GM20431 (cell line): ENCODE data around the gene PHLDB3.

ENCODE experiments used
- in situ Hi-C: fragments of 300-500 bp; cut with MseI, MboI; formaldehyde crosslinking; loops from one replicate; pipeline ENCODE4 v1.15.0; 2020; ENCODE audit warnings: low sequenced_read_pairs; ENCODE audit not compliant: unreplicated experiment

The PHLDB3 gene

GRCh38 chr19:43501661-43502418, 2.7 kb downstream of the PHLDB3 start:
- in situ Hi-C loops = no loop called here

GRCh38 chr19:43499042-43499441, 5.5 kb downstream of the PHLDB3 start:
- in situ Hi-C loops = no loop called here

DNA sequence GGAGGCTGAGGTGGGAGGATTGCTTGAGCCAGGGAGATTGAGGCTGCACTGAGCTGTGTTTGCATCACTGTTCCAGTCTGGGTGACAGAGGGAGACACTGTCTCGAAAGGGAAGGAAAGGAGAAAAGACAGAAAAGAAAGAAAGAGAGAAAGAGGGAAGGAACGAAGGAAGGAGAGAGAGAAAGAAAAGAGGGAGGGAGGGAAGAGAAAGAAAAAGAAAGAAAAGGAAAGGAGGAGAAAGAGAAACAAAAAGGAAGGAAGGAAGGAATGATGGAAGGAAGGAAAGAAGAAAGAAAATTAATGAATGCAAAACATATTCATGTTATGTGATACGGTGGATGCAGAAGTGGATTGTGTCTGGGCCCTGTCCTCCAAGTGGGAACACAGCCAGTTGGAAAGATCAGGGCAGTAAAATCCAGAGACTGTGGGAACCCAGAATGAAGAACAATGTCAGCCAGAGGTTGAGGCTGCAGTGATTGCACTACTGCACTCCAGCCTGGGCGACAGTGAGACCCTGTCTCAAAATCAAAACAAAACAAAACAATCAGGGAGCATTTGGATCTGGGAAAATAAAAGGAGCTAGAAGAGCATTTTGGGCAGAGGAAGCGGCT, 6.2 kb downstream of the PHLDB3 start:
- in situ Hi-C loops = no loop called here

DNA sequence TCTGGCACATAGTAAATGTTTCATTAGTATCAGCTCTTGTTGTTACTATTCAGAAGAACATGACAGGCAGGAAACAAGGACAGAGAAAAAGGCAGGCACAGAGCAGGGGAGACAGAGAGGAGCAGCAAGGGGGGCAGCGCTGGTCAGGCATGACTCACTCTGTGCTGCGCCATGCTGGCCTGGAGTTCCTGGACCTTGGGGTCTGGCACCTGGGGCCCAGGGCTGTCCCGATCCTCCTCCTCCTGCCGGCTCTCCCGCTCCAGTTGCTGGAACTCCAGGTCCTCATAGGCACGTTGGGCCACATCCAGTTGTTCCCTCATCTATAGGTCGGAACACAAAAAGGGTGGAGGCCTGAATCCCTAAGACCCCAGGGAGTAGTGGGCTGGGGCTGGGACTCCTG, 7.6 kb downstream of the PHLDB3 start:
- in situ Hi-C loops = no loop called here

DNA sequence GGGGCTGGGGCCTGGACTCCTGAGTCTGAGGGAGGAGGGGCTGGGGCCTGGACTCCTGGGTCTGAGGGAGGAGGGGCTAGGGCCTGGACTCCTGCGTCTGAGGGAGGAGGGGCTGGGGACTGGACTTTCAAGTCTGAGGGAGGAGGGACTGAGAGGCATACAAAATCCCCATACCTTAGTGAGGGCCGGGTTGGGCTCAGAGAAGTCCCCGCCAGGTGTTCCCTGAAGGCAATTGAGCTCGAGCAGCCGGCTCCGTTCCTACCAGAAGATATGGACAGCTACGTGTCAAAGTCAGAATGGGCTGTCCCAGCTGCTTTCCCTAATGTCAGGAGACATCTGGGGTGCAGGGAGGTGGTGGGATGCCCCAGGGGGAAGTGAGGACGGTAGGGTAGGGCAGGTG, 9.5 kb downstream of the PHLDB3 start:
- in situ Hi-C loops = no loop called here

- in situ Hi-C loops = no loop called here
Measured at GRCh38 chr19:43490759-43491158, 13.8 kb downstream of the PHLDB3 start.

GRCh38 chr19:43489979-43490599, 14.5 kb downstream of the PHLDB3 start:
- in situ Hi-C loops = no loop called here

- in situ Hi-C loops = no loop called here
Measured at GRCh38 chr19:43489310-43489709, 15.2 kb downstream of the PHLDB3 start.

DNA sequence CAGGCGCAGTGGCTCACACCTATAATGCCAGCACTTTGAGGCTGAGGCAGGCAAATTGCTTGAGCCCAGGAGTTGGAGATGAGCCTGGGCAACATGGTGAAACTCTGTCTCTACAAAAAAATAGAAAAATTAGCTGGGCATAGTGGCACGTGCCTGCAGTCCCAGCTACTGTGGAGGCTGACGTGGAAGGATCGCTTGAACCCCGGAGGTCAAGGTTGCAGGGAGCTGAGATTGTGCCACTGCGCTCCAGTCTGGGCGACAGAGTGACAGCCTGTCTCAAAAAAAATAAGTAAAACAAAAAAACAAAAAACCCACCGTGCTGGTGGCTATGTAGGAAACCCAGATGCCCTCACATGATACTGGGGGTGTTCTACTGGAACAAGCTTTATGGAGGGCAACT, 16.4 kb downstream of the PHLDB3 start:
- in situ Hi-C loops = no loop called here

DNA sequence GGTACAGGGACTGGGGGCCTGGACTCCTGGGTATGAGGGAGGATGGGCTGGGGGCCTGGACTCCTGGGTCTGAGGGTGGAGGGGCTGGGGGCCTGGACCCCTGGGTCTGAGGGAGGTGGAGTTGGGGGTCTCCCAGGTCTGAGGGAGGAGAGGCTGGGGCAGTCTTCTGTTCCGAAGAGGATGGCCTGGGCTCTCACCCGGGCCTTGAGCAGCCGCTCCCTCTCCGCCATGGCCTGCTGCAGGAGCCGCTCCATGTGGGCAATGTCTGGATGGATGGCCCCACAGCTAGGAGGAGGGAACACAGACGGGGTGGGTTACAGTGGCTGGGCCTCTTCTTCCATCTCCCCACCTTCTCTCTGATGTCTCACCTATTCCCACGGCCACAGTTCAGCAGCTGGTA, 18.1 kb downstream of the PHLDB3 start:
- in situ Hi-C loops = no loop called here

- in situ Hi-C loops = no loop called here
Measured at GRCh38 chr19:43485951-43486350, 18.6 kb downstream of the PHLDB3 start.

DNA sequence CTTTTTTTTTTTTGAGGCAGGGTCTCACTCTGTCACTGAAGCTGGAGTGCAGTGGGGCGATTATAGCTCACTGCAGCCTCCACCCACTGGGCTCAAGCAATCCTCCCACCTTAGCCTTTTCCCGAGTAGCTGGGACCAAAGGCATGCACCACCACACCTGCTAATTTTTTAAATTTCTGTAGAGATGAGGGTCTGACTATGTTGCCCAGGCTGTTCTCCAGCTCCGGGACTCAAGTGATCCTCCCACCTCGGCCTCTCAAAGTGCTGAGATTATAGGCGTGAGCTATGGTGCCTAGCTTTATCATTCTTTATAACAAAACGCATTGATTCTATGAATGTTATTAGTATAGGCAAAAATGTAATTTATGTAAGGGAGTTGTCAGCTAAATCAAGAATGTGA, 21.3 kb downstream of the PHLDB3 start:
- in situ Hi-C loops = no loop called here

- in situ Hi-C loops = no loop called here
Measured at GRCh38 chr19:43482193-43482592, 22.4 kb downstream of the PHLDB3 start.

DNA sequence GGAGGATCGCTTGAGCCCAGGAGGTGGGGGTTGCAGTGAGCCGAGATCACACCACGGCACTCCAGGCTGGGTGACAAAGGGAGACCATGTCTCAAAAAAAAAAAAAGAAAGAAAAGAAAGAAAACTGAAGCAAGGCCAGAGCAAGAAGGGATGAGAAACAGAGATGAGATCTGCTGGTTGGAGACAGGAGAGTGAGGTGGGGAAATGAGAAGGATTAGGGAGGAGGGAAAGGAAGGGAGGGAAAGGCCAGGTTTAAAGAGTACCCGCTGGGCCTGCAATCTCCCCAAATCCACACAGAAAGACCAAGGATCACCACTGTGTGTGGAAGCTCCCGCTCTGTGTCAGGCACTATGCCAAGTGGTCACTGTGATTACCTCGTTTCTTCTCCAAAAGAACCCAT, 22.8 kb downstream of the PHLDB3 start:
- in situ Hi-C loops = no loop called here

GRCh38 chr19:43480574-43480973, 24.0 kb downstream of the PHLDB3 start:
- in situ Hi-C loops = no loop called here

DNA sequence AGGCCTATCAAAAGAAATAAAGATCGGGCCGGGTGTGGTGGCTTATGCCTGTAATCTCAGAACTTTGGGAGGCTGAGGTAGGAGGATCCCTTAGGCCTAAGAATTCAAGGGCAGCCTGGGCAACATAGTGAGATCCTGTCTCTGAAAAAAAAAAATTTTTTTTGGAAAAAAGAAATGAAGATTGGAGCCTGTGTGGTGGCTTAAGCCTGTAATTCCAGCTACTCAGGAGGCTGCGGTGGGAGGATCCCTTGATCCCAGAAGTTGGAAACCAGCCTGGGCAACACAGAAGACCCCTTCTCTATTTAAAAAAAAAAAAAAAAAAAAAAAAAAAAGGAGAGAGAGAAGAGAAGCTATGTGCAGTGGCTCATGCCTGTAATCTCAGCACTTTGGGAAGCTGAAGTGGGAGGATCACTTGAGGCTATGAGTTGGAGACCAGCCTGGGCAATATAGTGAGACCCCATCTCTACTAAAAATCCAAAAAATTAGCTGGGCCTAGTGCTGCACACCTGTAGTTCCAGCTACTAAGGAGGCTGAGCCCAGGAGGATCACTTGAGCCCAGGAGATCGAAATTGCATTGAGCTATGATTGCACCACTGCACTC, 24.5 kb downstream of the PHLDB3 start:
- in situ Hi-C loops = no loop called here

- in situ Hi-C loops = no loop called here
Measured at GRCh38 chr19:43479226-43479625, 25.3 kb downstream of the PHLDB3 start.

GRCh38 chr19:43478323-43478722, 26.2 kb downstream of the PHLDB3 start:
- in situ Hi-C loops = no loop called here

DNA sequence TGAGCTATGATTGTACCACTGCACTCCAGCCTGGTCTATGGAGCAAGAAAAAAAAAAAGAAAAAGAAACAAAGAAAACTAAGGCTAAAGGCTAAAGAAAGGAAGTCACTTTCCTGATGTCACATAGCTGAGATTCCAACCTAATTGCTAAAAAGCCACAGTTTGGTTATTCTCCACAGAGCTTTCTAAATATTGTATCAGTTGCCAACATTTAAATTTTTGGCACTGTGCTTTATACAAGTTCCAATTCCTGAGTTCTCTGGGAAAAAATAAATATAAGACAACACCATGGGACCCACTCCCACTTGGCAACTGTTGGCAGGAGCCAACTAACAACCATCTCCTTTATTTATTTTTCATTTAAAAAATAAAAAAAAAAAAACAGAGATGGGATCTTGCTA, 27.9 kb downstream of the PHLDB3 start:
- in situ Hi-C loops = no loop called here

- in situ Hi-C loops = no loop called here
Measured at GRCh38 chr19:43474986-43475705, 29.4 kb downstream of the PHLDB3 start.

DNA sequence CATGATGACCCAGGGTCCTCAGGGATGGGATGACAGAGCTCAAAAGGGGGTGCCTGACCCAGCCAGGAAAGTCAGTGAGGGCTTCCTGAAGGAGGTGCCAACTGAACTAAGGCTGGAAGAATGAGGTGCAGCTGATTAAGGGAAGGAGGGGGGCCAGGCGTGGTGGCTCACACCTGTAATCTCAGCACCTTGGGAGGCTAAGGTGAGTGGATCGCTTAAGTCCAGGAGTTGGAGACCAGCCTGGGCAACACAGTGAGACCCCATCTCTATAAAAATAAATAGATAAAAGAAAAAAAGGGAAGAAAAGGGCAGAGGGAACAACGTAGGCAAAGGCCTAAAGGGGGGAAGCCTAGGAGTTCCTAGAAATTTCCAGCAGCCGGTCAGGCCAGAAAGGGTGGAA, 30.1 kb downstream of the PHLDB3 start:
- in situ Hi-C loops = no loop called here
